Measurements from ENCODE around the gene SLC4A3.

DNA sequence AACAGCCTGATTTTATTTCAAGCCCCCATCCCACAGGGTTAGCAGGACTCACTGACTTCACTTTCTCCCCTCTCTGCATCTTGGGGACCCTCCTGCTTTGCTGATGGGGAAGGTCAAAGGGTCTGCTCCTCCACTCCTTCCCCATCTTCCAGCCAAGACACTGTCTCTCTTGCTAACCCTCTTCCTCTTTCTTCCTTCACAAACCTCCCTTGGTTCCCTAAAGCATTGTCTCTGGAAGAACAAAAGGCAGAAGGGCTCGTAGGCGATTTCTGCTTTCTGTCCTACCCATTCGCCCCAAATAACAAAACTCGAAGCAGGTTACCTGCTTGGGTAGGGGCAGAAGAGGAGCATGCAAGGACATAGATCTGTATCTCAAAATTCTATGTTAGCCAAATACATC lies 5.5 kb upstream of the SLC4A3 start:
- TF ChIP-seq, protein P1, sequence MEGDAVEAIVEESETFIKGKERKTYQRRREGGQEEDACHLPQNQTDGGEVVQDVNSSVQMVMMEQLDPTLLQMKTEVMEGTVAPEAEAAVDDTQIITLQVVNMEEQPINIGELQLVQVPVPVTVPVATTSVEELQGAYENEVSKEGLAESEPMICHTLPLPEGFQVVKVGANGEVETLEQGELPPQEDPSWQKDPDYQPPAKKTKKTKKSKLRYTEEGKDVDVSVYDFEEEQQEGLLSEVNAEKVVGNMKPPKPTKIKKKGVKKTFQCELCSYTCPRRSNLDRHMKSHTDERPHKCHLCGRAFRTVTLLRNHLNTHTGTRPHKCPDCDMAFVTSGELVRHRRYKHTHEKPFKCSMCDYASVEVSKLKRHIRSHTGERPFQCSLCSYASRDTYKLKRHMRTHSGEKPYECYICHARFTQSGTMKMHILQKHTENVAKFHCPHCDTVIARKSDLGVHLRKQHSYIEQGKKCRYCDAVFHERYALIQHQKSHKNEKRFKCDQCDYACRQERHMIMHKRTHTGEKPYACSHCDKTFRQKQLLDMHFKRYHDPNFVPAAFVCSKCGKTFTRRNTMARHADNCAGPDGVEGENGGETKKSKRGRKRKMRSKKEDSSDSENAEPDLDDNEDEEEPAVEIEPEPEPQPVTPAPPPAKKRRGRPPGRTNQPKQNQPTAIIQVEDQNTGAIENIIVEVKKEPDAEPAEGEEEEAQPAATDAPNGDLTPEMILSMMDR (IDR thresholded peaks at IDR 0.05), result no peak
- TF ChIP-seq POLR2A (IDR thresholded peaks at IDR 0.05) (no peak), POLR2AphosphoS5 (IDR thresholded peaks at IDR 0.05) (no peak), EP300 (IDR thresholded peaks at IDR 0.05) (no peak)

Measured in suprapubic skin (tissue), 4 donors.